Ovary (tissue), 3 donors: ENCODE data around the gene KLK4.

Source experiments
- CTCF ChIP-seq, 3 donors: fragments of 450-650 bp in 2 of 3; fragments of 200-600 bp in 1 of 3; IDR thresholded peaks; one replicate each; pipeline versions ENCODE4 v1.5.1 to v1.8.0; 2016 to 2022; ENCODE audit warnings: antibody characterized with exemption in 3 of 3, mild to moderate bottlenecking in 1 of 3
- EP300 ChIP-seq: sonication (generic); formaldehyde crosslinking; IDR thresholded peaks from one replicate; pipeline ENCODE4 v1.6.1; 2017; ENCODE audit warnings: antibody characterized with exemption
- POLR2A ChIP-seq: fragments of 450-650 bp; IDR thresholded peaks from one replicate; pipeline ENCODE4 v1.6.1; 2017; ENCODE audit warnings: antibody characterized with exemption, mild to moderate bottlenecking, moderate library complexity
- donor health status: DM: no; HTN: no; CAD: no.

- TF ChIP-seq POLR2A (no peak), CTCF (IDR thresholded peaks at IDR 0.05) (no peak), EP300 (no peak)
Observed at GRCh38 chr19:50897612-50898011, 13.6 kb downstream of the KLK4 start.
